HG03139 (cell line): ENCODE measurements around the gene CFAP99.

Source experiments
- ATAC-seq: cut with Tn5 transposase; IDR thresholded peaks from one replicate; pipeline ENCODE4 v1.9.1; 2021; ENCODE audit not compliant: unreplicated experiment

Gene CFAP99

GRCh38 chr4:2409381-2409783 is 9.4 kb upstream of the CFAP99 start:
- ATAC-seq = no peak

GRCh38 chr4:2411786-2412510 is 6.8 kb upstream of the CFAP99 start:
- no peak for ATAC-seq

GRCh38 chr4:2412534-2412884 is 6.2 kb upstream of the CFAP99 start:
- ATAC-seq = peak; percentile 25

GRCh38 chr4:2412885-2413716 is 5.7 kb upstream of the CFAP99 start:
- ATAC-seq = peak; percentile 45

GRCh38 chr4:2413821-2414610 is 4.7 kb upstream of the CFAP99 start:
- ATAC-seq = no peak

- ATAC-seq = no peak
Observed at GRCh38 chr4:2415213-2415612, 3.5 kb upstream of the CFAP99 start.

GRCh38 chr4:2415881-2416563 is 2.7 kb upstream of the CFAP99 start:
- ATAC-seq = no peak

GRCh38 chr4:2416564-2417225 is 2.1 kb upstream of the CFAP99 start:
- no peak for ATAC-seq

- no peak for ATAC-seq
Observed at GRCh38 chr4:2417226-2417764, 1.5 kb upstream of the CFAP99 start.

GRCh38 chr4:2417765-2418649 is 748 bp upstream of the CFAP99 start, which contains the start of gene ZFYVE28:
Gene ZFYVE28, minus strand, starts transcription at chr4:2418645. Its CDS starts 322 bp downstream, at chr4:2418323.
- peak; percentile 22 for ATAC-seq

GRCh38 chr4:2419814-2420213 is 1.1 kb downstream of the CFAP99 start:
- no peak for ATAC-seq

- no peak for ATAC-seq
Observed at GRCh38 chr4:2421928-2422327, 3.2 kb downstream of the CFAP99 start.

- ATAC-seq = no peak
Observed at GRCh38 chr4:2423066-2423465, 4.3 kb downstream of the CFAP99 start.

GRCh38 chr4:2423695-2424094 is 4.9 kb downstream of the CFAP99 start:
- no peak for ATAC-seq

- no peak for ATAC-seq
Observed at GRCh38 chr4:2424581-2424980, 5.8 kb downstream of the CFAP99 start.

- no peak for ATAC-seq
Observed at GRCh38 chr4:2425386-2426068, 6.8 kb downstream of the CFAP99 start.

GRCh38 chr4:2426069-2426397 is 7.3 kb downstream of the CFAP99 start:
- no peak for ATAC-seq

- no peak for ATAC-seq
Observed at GRCh38 chr4:2426711-2427275, 8.0 kb downstream of the CFAP99 start.
